GM19372 (cell line): Measurements from ENCODE around the gene IQSEC1.
A peak's percentile ranks its signal among the peaks of the same experiment; 100 is the strongest.

Source experiments
- ATAC-seq: cut with Tn5 transposase; IDR thresholded peaks from one replicate; pipeline ENCODE4 v1.9.1; 2021; ENCODE audit warnings: mild to moderate bottlenecking, low read depth, moderate library complexity; ENCODE audit not compliant: unreplicated experiment

The IQSEC1 gene

GRCh38 chr3:13034861-13035260 lies 38.4 kb downstream of the IQSEC1 start:
- no peak for ATAC-seq

- ATAC-seq, result no peak
Measured at GRCh38 chr3:13034109-13034800, 39.0 kb downstream of the IQSEC1 start.

GRCh38 chr3:13032206-13032605 lies 41.0 kb downstream of the IQSEC1 start:
- no peak for ATAC-seq

- ATAC-seq, result no peak
Measured at GRCh38 chr3:13031621-13032020, 41.6 kb downstream of the IQSEC1 start.

- no peak for ATAC-seq
Measured at GRCh38 chr3:13030684-13031083, 42.5 kb downstream of the IQSEC1 start.

GRCh38 chr3:13028010-13028821 lies 45.0 kb downstream of the IQSEC1 start:
- no peak for ATAC-seq

- ATAC-seq, result no peak
Measured at GRCh38 chr3:13027154-13027553, 46.1 kb downstream of the IQSEC1 start.

GRCh38 chr3:13026534-13026933 lies 46.7 kb downstream of the IQSEC1 start:
- ATAC-seq, result no peak

GRCh38 chr3:13025778-13026518 lies 47.3 kb downstream of the IQSEC1 start:
- no peak for ATAC-seq

- ATAC-seq, result no peak
Measured at GRCh38 chr3:13025090-13025489, 48.1 kb downstream of the IQSEC1 start.

- ATAC-seq, result no peak
Measured at GRCh38 chr3:13024765-13025065, 48.5 kb downstream of the IQSEC1 start.

GRCh38 chr3:13023971-13024764 lies 49.1 kb downstream of the IQSEC1 start:
- ATAC-seq, result no peak

- ATAC-seq, result no peak
Measured at GRCh38 chr3:13023235-13023970, 49.8 kb downstream of the IQSEC1 start.

- peak; percentile 35 for ATAC-seq
Measured at GRCh38 chr3:13022348-13023234, 50.6 kb downstream of the IQSEC1 start.

- ATAC-seq, result no peak
Measured at GRCh38 chr3:13021141-13022114, 51.8 kb downstream of the IQSEC1 start.

GRCh38 chr3:13020159-13020750 lies 53.0 kb downstream of the IQSEC1 start:
- ATAC-seq, result no peak
